Measurements from ENCODE around the gene PIGU. TPM values are rescaled to one million over a fixed set of nuclear protein-coding genes. Genes with fewer than 3 reads are reported as not detected.

The PIGU gene
- polyA plus RNA-seq, 1 of the 3 experiments (the other 2 are of a cell fraction) = 40.3 TPM

DNA sequence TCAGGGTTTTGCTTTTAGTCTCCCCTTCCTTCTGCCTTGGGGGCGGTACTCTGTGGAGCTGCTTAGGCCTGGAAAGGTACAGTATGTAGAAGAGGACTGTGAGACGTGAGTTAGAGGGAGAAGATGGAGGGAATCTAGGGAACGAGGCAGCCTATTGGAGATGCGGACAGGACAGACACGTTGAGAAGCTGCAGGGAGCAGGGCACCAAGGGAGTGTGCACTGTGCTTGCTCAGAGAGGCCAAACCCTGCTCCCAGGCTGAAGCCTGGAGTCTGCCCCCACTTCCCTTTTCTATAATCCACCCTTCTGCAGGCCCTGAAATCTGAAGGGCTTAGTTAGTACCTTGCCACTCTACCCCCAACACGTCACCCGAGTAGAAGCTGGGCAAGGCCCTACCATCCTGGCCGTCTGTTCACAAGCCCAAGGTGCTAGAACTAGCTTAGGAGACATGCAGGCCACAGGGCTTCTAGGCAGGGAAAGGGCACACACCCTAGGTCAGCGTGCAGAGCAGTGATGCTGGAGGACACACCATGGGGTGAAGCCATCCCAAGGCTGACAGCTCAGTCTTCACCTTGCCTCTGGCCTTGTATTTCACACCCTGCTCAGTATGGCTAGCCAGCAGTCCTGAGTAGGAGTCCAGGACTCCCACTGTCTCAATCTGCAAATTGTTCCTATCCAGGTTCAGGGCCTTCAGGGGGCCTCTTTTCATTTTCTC is 34.1 kb upstream of the PIGU start:
- CTCF ChIA-PET = interaction anchor here (0.9 to 1.2 kb wide), 5 partner anchors 12 to 174 kb away, joined by 3 to 5 read pairs (median 3); partner anchors contain the start of gene MAP1LC3A
- POLR2A ChIA-PET = interaction anchor here (0.6 kb wide), 1 partner anchor 10 kb away, joined by 5 read pairs; no protein-coding TSS in a partner anchor
- H3K79me2 ChIP-seq (ENCODE audit: insufficient read depth) = no peaks in the 10 kb centered on the region
- H3K9me3 ChIP-seq = no peaks in the 10 kb centered on the region
- TF ChIP-seq FOXJ3 (CRISPR knock-in tag; IDR thresholded peaks at IDR 0.05) (no peak), YY1 (IDR thresholded peaks at IDR 0.05; ENCODE audit: low read depth) (no peak)
- no peak for DNase-seq
- H3K9ac ChIP-seq = no peak overlapping the region
- H4K20me1 ChIP-seq (ENCODE audit: insufficient read depth) = peaks cover 35% of the 10 kb centered on the region
- H3K4me1 ChIP-seq (ENCODE audit: control insufficient read depth in 1 of 2, insufficient read depth in 2 of 2, low read depth in 1 of 2, low read length in 1 of 2) = peaks cover 16 to 21% of the 10 kb centered on the region in 2 experiments; a peak in 3 of 4 replicates
- H3K27ac ChIP-seq (ENCODE audit: low read depth in 2 of 2, low read length in 1 of 2) = no peak overlapping the region
- no peaks in the 10 kb centered on the region for H3K27me3 ChIP-seq (ENCODE audit: insufficient read depth)
- H3F3A ChIP-seq (replicated peaks; ENCODE audit: insufficient read depth) = peaks cover 33% of the 10 kb centered on the region
- 97% methylated on average over 8 of the region's 9 CpGs for WGBS (ENCODE audit: low lambda C conversion rate)
- no peak overlapping the region for H3K4me2 ChIP-seq
- no peak overlapping the region for H2AFZ ChIP-seq (ENCODE audit: low read depth)
- no peak overlapping the region for H3K4me3 ChIP-seq (ENCODE audit: low read depth in 2 of 2, low read length in 1 of 2)
- peaks cover 9 to 20% of the 10 kb centered on the region in 2 experiments for H3K36me3 ChIP-seq (replicated peaks in 1 of 2; ENCODE audit: control insufficient read depth in 1 of 2, insufficient read depth in 2 of 2, low read length in 1 of 2)
- H3K9me2 ChIP-seq = no peaks in the 10 kb centered on the region

DNA sequence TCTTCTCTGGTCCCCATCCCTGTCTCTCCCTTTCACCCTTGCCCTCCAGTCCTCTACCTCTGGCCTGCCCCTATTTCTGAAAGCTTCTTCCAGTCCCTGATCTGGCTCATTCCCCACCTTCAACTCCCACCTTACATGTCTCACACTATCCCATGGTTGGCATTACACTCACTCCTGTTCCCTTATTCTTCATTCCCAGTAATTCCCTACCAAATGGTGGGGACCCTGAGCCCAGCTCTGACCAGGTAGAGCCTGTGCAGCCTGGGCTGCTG is 33.6 kb upstream of the PIGU start:
- H3K9me3 ChIP-seq = no peaks in the 10 kb centered on the region
- no peaks in the 10 kb centered on the region for H3K79me2 ChIP-seq (ENCODE audit: insufficient read depth)
- peaks cover 37% of the 10 kb centered on the region for H3F3A ChIP-seq (replicated peaks; ENCODE audit: insufficient read depth)
- H3K4me3 ChIP-seq (ENCODE audit: low read depth in 2 of 2, low read length in 1 of 2) = no peak overlapping the region; a peak in 1 of 4 replicates
- H3K9ac ChIP-seq = no peak overlapping the region
- ChIA-PET CTCF (interaction anchor here (0.9 to 1.2 kb wide), 2 partner anchors 11 to 174 kb away, joined by 3 read pairs; no protein-coding TSS in a partner anchor), POLR2A (interaction anchor here (0.6 kb wide), 1 partner anchor 9 kb away, joined by 5 read pairs; no protein-coding TSS in a partner anchor)
- H3K36me3 ChIP-seq (replicated peaks in 1 of 2; ENCODE audit: control insufficient read depth in 1 of 2, insufficient read depth in 2 of 2, low read length in 1 of 2) = peaks cover 9 to 20% of the 10 kb centered on the region in 2 experiments
- peaks cover 35% of the 10 kb centered on the region for H4K20me1 ChIP-seq (ENCODE audit: insufficient read depth)
- TF ChIP-seq NRF1 (IDR thresholded peaks at IDR 0.05; ENCODE audit: low read depth, low read length) (no peak), GABPA (IDR thresholded peaks at IDR 0.05; ENCODE audit: low read depth) (no peak), POLR2AphosphoS5 (IDR thresholded peaks at IDR 0.05; ENCODE audit: low read depth, low read length) (no peak), TAF1 (IDR thresholded peaks at IDR 0.05; ENCODE audit: borderline replicate concordance, low read depth, low read length) (no peak), RXRA (IDR thresholded peaks at IDR 0.05; ENCODE audit: borderline replicate concordance, low read depth) (no peak), TEAD4 (IDR thresholded peaks at IDR 0.05; ENCODE audit: borderline replicate concordance, insufficient read depth) (no peak), SMC3 (IDR thresholded peaks at IDR 0.05; ENCODE audit: low read depth, low read length) (no peak), NFIC (IDR thresholded peaks at IDR 0.05; ENCODE audit: borderline replicate concordance) (no peak), FOXJ3 (CRISPR knock-in tag; IDR thresholded peaks at IDR 0.05) (no peak), TCF12 (IDR thresholded peaks at IDR 0.05) (no peak)
- TF ChIP-seq, protein P1, sequence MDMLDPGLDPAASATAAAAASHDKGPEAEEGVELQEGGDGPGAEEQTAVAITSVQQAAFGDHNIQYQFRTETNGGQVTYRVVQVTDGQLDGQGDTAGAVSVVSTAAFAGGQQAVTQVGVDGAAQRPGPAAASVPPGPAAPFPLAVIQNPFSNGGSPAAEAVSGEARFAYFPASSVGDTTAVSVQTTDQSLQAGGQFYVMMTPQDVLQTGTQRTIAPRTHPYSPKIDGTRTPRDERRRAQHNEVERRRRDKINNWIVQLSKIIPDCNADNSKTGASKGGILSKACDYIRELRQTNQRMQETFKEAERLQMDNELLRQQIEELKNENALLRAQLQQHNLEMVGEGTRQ (IDR thresholded peaks at IDR 0.05; ENCODE audit: borderline replicate concordance, low read depth, low read length) = no peak
- TF ChIP-seq, protein P2, sequence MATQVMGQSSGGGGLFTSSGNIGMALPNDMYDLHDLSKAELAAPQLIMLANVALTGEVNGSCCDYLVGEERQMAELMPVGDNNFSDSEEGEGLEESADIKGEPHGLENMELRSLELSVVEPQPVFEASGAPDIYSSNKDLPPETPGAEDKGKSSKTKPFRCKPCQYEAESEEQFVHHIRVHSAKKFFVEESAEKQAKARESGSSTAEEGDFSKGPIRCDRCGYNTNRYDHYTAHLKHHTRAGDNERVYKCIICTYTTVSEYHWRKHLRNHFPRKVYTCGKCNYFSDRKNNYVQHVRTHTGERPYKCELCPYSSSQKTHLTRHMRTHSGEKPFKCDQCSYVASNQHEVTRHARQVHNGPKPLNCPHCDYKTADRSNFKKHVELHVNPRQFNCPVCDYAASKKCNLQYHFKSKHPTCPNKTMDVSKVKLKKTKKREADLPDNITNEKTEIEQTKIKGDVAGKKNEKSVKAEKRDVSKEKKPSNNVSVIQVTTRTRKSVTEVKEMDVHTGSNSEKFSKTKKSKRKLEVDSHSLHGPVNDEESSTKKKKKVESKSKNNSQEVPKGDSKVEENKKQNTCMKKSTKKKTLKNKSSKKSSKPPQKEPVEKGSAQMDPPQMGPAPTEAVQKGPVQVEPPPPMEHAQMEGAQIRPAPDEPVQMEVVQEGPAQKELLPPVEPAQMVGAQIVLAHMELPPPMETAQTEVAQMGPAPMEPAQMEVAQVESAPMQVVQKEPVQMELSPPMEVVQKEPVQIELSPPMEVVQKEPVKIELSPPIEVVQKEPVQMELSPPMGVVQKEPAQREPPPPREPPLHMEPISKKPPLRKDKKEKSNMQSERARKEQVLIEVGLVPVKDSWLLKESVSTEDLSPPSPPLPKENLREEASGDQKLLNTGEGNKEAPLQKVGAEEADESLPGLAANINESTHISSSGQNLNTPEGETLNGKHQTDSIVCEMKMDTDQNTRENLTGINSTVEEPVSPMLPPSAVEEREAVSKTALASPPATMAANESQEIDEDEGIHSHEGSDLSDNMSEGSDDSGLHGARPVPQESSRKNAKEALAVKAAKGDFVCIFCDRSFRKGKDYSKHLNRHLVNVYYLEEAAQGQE (IDR thresholded peaks at IDR 0.05; ENCODE audit: low read depth, low read length) = no peak
- TF ChIP-seq, protein P3, sequence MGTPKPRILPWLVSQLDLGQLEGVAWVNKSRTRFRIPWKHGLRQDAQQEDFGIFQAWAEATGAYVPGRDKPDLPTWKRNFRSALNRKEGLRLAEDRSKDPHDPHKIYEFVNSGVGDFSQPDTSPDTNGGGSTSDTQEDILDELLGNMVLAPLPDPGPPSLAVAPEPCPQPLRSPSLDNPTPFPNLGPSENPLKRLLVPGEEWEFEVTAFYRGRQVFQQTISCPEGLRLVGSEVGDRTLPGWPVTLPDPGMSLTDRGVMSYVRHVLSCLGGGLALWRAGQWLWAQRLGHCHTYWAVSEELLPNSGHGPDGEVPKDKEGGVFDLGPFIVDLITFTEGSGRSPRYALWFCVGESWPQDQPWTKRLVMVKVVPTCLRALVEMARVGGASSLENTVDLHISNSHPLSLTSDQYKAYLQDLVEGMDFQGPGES (IDR thresholded peaks at IDR 0.05; ENCODE audit: low read depth, low read length) = no peak
- no peak overlapping the region for H2AFZ ChIP-seq (ENCODE audit: low read depth)
- no peak for DNase-seq
- H3K27me3 ChIP-seq (ENCODE audit: insufficient read depth) = no peaks in the 10 kb centered on the region
- H3K4me2 ChIP-seq = 0 out of 2 replicates have a peak overlapping the region, but pooled peaks have one; percentile 80
- H3K9me2 ChIP-seq = no peaks in the 10 kb centered on the region
- peaks cover 20 to 27% of the 10 kb centered on the region in 2 experiments for H3K4me1 ChIP-seq (ENCODE audit: control insufficient read depth in 1 of 2, insufficient read depth in 2 of 2, low read depth in 1 of 2, low read length in 1 of 2)
- no peak overlapping the region for H3K27ac ChIP-seq (ENCODE audit: low read depth in 2 of 2, low read length in 1 of 2)
